ENCODE measurements around the gene HOXA11.

DNA sequence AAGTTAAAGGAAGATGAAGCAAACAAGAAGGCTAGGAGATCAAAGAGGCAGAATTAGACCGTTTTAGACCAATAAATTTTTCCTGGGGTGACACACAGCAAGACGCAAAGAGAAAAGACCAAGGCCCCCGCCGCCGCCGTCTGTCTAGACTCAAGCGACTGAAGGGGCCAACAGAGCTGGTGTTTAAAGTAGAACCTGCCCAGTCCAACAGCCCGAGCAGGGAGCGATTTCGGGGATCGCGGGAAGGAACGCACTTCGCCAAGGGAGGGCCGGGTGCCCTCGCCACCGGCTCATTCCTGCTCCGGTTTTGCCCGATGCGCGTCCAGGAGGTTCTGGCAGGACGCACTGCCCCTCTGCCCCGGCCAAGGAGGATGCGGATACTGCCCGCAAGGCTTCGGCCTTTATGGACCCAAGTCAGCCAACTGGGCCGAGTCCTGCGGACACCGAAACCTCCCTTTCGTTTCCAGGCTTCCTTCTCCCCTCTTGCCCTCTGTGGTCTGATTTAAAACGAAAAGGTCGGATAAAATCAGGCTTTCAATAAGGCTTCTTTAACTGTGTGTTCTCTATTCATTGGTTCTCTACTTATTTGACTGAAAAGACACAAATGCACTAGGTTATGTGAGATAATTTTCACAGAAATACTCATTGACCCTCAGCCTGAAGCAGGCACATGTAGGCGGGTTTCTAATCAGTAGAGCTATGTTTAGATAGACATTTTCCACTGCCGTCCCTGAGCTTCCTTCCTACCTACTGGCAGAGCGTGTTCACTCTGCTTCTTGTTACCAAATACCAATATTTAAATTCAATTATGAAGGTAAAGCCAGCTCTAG, 26.4 kb downstream of the HOXA11 start:
- TF ChIP-seq RAD21 (IDR thresholded peaks at IDR 0.05) (no peak), TAF1 (conservative IDR thresholded peaks at IDR 0.05) (no peak), YY1 (IDR thresholded peaks at IDR 0.05) (no peak), JUND (IDR thresholded peaks at IDR 0.05) (no peak), SP1 (IDR thresholded peaks at IDR 0.05) (no peak), GABPA (IDR thresholded peaks at IDR 0.05 in 1 of 2, conservative IDR thresholded peaks at IDR 0.05 in 1 of 2) (no peak), FOXA1 (IDR thresholded peaks at IDR 0.05) (no peak), EGR1 (IDR thresholded peaks at IDR 0.05; ENCODE audit: low read depth in 2 of 2) (no peak)
- TF ChIP-seq, protein P1, sequence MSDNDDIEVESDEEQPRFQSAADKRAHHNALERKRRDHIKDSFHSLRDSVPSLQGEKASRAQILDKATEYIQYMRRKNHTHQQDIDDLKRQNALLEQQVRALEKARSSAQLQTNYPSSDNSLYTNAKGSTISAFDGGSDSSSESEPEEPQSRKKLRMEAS (IDR thresholded peaks at IDR 0.05), result no peak
- TF ChIP-seq, protein P2, sequence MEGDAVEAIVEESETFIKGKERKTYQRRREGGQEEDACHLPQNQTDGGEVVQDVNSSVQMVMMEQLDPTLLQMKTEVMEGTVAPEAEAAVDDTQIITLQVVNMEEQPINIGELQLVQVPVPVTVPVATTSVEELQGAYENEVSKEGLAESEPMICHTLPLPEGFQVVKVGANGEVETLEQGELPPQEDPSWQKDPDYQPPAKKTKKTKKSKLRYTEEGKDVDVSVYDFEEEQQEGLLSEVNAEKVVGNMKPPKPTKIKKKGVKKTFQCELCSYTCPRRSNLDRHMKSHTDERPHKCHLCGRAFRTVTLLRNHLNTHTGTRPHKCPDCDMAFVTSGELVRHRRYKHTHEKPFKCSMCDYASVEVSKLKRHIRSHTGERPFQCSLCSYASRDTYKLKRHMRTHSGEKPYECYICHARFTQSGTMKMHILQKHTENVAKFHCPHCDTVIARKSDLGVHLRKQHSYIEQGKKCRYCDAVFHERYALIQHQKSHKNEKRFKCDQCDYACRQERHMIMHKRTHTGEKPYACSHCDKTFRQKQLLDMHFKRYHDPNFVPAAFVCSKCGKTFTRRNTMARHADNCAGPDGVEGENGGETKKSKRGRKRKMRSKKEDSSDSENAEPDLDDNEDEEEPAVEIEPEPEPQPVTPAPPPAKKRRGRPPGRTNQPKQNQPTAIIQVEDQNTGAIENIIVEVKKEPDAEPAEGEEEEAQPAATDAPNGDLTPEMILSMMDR (IDR thresholded peaks at IDR 0.05; ENCODE audit: low read depth, low read length, missing input control), result no peak
- TF ChIP-seq, protein P3, sequence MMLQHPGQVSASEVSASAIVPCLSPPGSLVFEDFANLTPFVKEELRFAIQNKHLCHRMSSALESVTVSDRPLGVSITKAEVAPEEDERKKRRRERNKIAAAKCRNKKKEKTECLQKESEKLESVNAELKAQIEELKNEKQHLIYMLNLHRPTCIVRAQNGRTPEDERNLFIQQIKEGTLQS (IDR thresholded peaks at IDR 0.05), result no peak
- TF ChIP-seq, protein P4, sequence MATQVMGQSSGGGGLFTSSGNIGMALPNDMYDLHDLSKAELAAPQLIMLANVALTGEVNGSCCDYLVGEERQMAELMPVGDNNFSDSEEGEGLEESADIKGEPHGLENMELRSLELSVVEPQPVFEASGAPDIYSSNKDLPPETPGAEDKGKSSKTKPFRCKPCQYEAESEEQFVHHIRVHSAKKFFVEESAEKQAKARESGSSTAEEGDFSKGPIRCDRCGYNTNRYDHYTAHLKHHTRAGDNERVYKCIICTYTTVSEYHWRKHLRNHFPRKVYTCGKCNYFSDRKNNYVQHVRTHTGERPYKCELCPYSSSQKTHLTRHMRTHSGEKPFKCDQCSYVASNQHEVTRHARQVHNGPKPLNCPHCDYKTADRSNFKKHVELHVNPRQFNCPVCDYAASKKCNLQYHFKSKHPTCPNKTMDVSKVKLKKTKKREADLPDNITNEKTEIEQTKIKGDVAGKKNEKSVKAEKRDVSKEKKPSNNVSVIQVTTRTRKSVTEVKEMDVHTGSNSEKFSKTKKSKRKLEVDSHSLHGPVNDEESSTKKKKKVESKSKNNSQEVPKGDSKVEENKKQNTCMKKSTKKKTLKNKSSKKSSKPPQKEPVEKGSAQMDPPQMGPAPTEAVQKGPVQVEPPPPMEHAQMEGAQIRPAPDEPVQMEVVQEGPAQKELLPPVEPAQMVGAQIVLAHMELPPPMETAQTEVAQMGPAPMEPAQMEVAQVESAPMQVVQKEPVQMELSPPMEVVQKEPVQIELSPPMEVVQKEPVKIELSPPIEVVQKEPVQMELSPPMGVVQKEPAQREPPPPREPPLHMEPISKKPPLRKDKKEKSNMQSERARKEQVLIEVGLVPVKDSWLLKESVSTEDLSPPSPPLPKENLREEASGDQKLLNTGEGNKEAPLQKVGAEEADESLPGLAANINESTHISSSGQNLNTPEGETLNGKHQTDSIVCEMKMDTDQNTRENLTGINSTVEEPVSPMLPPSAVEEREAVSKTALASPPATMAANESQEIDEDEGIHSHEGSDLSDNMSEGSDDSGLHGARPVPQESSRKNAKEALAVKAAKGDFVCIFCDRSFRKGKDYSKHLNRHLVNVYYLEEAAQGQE (IDR thresholded peaks at IDR 0.05), result no peak
